T47D (cell line): ENCODE measurements around the gene DLG4.

Experiments used
- DNase-seq, 2 experiments: peaks; one replicate each; pipeline versions ENCODE4 v3.0.0 to v3.0.0-alpha.2; 2011 to 2012; ENCODE audit warnings: low read depth in 1 of 2, low spot score in 1 of 2
- JUND ChIP-seq: IDR thresholded peaks from 2 replicates; pipeline ENCODE4 v1.6.1; 2012; ENCODE audit warnings: low read depth
- in situ Hi-C: cut with HindIII; loops from 2 replicates; pipeline ENCODE4 v1.10.0; 2016; ENCODE audit warnings: low sequenced_read_pairs, low pct_unique_long_range_greater_than_20kb

Gene DLG4

DNA sequence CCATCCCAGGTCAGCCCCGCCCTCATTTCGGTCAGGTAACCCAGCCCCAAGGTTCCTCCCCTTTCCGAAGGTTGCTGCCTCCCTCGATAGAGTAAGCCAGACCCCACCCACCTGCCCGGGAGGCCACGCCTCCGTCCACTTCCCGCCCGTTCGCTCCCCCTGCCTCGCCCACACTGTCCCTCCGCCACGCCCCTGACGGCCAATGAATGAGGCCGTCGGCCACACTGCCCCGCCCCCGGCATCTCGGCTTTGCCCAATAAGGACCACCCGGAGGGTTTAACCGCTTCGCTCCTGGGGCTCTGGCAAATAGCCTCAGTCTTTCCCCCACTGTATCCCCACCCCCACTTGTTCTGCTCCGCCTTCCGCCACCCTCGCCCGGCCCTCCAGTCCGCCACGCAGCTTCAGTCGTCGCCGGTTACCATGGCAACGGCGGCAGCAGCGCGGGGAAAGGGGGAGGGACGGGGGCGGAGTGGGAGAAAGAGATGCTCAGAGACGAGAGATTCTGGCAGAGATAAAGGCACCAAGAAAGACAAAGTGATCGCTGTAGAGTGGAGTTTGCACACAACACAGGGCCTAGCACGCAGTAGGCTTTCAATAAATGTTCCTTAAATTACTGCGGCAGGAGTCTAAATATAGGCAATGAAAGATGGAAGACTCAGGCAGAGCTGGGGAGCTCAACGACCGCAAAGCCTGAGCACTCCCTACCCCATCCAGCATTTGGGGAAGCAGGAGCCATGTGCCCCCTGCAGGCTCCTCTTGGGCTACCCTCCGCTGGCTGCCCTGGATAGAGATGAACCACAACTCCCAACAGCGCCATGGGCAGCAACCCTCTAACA, 5.1 kb downstream of the DLG4 start:
- in situ Hi-C loops = no loop called here
- TF ChIP-seq JUND = no peak
- DNase-seq = peak; percentile 89 to 97

DNA sequence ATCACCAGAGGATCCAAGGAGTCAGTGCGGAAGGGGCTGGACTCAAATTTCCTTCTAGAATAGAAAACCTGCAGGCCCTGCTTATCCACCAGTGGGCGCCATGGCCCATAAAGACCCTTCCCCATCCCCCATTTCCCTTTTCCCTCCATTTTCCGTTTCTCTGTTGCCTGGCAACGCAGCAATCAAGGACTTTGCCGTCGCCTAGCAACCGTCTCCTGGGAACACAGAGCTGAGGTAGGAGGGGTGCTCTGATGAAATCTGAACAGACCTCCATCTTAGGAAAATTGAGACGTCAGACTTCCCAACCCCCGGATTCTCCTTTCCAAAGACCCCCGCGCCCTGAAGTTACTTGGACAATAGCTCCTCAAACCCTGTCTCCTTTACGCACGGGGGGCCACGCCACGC, 5.7 kb downstream of the DLG4 start:
- DNase-seq = peak; percentile 39 to 84
- no peak for TF ChIP-seq JUND
- in situ Hi-C loops = no loop called here

DNA sequence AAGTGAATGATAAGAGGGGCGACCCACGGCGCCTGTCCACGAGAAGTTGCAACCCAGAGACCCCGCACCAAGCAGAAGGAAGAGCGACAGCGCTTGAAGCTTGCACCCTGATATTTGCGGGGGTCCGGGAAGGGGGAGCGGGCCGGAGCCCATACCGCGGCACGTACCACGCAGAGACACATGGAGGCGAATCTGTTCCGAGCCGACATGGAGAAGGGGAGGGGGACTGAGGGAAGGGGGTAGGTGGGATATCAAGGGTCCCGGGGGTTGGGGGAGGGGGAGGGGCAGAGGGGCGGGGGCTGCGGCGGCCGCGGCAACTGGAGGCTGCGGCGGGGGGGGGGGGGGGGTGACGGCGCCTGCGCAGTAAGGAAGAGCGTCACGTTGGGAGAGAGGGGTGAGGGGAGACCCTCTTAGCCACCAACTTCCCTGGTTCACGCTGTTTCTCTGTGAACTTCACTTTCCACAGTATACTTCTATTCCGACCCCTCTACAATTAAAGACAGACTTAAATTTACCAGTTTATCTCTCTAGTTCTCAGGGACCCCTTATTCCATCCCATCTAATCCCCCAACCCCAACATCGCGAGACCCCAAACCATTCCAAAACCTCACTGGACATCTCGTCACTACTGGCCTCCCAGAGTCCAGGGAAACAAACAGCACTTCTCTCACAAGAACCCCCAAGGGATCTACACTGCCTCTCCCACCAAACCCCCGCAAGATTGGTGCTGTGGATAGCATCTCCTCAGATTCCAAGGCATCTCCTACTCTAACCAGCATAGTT, 8.0 kb downstream of the DLG4 start:
- no peak for TF ChIP-seq JUND
- no peak for DNase-seq
- in situ Hi-C loops = no loop called here

DNA sequence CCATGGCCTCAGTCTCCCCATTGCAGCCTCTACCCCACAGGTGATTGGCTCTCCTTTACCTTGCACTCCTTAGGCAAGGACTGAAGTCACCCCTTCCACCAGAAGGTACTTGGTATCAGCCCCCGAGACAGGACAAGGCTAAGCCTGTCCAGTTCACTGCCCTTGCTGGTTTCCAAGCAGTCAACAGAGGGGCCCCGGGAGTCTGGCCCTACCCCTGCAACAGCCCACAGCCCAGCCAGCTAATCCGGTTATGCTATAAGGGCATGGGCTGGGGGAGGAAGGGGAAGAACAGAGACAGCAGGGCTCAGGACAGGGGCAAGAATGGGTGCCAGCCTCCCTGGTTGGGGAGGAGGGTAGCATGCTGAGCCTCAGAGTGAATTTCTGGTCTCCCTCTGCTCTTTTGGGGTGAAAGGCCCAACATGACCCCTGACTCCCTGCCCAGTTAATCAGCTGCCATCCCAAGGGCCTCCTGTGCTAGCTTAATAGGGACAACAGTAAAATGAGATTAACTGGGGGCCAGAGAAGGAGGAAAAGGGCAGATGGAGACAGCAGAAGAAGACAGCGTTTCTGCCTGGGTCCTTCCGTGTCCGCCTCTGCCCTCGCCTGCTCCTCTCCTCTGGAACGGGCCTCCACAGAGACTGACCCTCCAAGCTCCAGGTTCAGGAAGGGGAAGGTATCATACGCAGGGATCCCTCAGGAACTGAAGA, 10.7 kb downstream of the DLG4 start:
- in situ Hi-C loops = no loop called here
- DNase-seq = no peak
- TF ChIP-seq JUND = no peak

DNA sequence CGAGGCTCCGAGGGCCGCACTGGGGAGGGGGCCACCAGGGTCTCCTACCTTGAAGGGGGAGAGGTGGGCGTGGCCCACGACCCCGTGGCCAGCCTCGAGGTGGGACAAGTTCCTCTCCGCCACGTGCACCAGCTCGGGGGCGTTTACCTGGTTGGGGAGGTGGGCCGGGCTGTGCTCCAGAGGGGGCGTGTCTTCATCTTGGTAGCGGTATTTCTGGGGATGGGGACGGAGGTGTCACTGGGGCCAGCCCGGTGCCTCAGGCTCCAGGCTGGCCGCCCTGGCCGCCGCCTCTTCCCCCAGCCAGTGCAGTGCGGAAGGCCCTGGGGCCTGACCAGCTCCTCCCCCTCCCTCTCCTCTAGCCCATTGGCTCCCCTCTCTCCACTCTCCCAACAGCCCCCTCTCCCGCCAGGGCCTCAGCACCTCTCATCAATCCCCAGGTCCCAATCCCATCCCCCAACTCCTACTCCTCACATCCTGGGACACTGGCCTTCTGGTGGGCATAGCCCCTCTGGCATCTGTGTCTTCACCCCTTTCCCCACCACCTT, 11.5 kb downstream of the DLG4 start:
- DNase-seq = no peak
- in situ Hi-C loops = no loop called here
- TF ChIP-seq JUND = no peak

DNA sequence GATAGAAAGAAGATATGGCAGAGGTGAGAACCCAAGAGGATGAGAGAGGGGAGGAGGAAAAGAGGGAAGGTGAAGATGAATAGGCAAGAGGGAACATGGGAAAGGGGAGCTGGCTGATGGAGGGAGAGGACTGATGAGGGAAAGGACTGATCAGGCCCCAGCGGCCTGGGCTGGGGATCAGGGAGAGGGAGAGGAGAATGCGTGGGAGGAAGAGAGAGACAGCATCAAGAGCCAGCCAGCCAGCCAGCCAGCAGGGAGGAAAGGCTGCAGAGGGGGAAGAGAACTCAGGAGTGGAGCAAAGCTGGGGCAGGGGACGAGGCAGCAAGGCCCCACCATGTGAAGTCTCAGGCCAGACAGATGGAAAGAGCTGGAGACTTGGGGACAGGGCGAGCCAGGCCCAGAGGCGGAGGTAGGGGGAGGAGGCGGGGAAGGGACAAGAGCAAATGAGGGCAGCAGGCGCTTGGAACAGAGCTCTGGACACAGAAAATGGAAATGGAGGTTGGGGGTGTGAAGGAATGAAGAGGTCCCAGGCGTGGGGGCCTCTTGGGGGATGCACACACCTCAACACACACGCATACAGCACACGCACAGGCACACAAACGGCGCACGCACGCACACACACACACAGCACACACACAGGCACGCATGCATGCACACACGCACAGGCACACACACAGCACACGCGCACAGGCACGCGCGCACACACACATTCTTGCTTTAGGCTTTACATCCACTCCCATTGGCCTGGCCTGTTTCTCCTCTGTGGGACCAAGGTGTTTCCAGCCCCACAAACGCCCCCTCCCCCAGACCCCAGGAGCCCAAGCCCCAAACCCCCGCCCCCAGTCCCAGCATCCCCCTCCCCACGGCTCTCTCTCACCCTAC, 12.3 kb downstream of the DLG4 start:
- in situ Hi-C loops = no loop called here
- no peak for DNase-seq
- no peak for TF ChIP-seq JUND

DNA sequence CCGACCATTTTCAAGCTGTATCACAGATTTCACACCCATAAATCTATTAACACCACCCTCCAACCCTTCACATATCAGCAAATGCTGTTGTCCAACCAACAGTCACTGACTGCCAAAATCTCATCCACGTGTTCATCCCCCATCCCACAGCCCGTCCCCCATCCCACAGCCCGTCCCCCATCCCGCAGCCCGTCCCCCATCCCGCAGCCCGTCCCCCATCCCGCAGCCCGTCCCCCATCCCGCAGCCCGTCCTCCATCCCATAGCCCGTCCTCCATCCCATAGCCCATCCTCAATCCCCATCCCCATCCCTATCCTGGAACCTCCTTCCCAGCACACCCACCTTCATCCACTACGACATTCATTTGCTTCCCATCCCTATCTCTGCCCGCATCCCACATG, 14.1 kb downstream of the DLG4 start:
- no peak for TF ChIP-seq JUND
- in situ Hi-C loops = no loop called here
- DNase-seq = no peak

DNA sequence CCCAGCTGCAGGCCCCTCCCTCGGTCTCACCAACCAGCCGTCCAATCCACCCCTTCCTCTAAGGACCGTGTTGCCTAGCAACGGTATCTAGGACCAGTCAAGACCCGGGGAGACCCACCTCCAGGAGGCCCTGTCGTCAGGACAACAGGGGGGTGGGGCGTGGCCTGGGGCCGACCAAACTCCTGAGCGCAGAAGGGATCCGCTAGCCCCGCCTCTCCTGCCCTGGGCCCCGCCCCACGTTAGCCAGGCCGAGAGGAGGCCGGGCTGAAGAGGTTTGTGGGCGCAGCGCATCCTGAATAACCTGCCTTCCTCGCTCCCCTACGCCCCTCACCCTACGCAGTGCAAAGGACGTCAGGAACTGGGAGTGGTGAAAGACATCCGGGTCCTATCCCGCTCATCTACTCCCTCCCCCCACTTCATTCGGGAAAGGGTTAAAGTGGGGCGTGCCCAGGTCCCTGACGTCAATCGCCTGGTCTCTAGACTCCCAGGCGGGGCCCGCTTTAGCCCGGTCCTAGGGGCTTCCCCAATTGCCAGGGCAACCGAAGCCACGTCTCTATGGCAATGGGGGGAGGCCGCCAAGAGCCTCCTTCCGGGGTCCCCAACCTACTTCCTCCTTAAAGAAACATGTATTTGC, 14.7 kb downstream of the DLG4 start:
- in situ Hi-C loops = no loop called here
- no peak for DNase-seq
- no peak for TF ChIP-seq JUND

DNA sequence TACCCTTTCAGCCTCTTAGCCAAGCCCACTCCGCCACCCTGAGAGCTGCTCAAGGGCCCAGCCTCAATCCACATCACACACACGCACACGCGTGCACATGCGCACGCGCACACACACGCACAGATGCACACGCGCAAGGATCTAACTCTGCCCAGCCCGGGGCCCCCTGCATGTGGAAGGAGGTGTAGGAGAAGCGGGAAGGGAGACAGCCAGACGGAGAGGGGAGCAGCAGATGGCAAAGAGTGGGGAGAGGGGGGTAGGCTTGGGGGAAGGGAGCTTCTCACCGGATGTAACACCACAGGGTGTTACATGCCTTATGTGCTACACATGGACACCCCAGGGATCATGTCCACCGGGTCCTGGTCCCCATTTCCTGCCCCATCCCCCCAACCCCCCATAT, 15.3 kb downstream of the DLG4 start:
- in situ Hi-C loops = no loop called here
- DNase-seq = no peak
- TF ChIP-seq JUND = no peak

DNA sequence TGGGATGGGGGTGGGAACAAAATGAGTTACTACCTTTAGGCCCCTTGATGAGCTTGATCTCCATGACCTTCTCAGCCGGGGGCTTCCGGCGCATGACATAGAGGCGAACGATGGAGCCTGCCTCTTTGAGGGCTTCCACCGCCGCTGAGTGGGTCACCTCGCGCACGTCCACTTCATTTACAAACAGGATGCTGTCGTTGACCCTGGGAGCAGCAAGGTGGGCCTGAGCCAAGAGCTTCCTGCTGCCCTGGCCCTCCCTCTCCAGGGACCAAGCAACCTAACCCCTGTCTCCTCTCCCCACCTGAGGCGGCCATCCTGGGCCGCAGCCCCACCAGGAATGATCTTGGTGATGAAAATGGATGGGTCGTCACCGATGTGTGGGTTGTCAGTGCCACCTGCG, 16.2 kb downstream of the DLG4 start:
- in situ Hi-C loops = no loop called here
- DNase-seq = no peak
- no peak for TF ChIP-seq JUND

DNA sequence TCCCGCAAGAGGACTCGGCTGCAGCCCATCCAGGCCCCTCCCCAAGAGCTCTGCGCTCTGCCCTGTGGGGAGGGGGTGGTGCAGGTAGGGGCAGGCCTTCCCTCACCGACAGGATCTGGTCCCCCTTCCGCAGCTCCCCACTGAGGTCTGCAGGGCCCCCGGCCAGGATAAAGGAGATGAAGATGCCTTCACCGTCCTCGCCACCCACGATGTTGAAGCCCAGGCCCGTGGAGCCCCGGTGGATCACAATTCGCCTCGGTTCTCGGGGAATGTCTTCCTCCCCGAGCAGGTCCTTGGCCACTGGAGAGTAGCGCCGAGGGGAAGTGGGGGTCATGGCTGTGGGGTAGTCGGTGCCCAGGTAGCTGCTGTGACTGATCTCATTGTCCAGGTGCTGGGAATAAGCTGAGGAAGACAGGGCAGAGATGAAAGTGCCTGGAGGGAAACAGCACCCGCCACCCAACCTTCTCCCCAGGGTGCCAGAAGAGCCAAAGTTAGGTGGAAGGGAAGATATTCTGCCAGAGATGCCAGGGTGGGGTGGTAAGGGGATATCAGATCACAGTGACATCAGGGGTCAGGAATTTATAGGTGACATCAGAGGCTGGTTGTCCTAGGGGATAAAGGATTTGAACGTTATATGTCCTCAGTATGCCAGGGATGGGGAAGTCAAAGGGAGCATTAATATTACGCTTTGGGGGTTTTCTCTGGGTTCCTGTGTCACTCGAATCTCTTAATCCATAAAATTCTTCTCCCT, 22.8 kb downstream of the DLG4 start:
- in situ Hi-C loops = no loop called here
- DNase-seq = no peak
- TF ChIP-seq JUND = no peak
